Ascending aorta (tissue), 2 donors: Measurements from ENCODE around the gene SHISA2. TPM values are rescaled to one million over a fixed set of nuclear protein-coding genes. Genes with fewer than 3 reads are reported as not detected.

Experiments
- DNase-seq, 2 donors: peaks; one replicate each; pipeline ENCODE4 v3.0.0-alpha.2; 2019; ENCODE audit warnings: low spot score in 2 of 2
- H3K27ac ChIP-seq, 2 donors: fragments of 200-600 bp; sonication (generic); one replicate each; pipeline ENCODE4 v1.5.1; 2016 to 2017; ENCODE audit warnings: mild to moderate bottlenecking in 1 of 2
- H3K27me3 ChIP-seq: fragments of 200-600 bp; sonication (generic); one replicate; pipeline ENCODE4 v1.5.1; 2017
- H3K36me3 ChIP-seq, 2 donors: fragments of 200-600 bp; sonication (generic); one replicate each; pipeline ENCODE4 v1.5.1; 2016
- H3K4me1 ChIP-seq, 2 donors: fragments of 200-600 bp; sonication (generic); one replicate each; pipeline ENCODE4 v1.5.1; 2016 to 2017; ENCODE audit warnings: mild to moderate bottlenecking in 1 of 2
- H3K4me3 ChIP-seq, 2 donors: fragments of 200-600 bp; sonication (generic); one replicate each; pipeline ENCODE4 v1.5.1; 2016 to 2017; ENCODE audit warnings: mild to moderate bottlenecking in 1 of 2
- H3K9me3 ChIP-seq, 2 donors: fragments of 200-600 bp; sonication (generic); one replicate each; pipeline ENCODE4 v1.5.1; 2016
- intact Hi-C: fragments of 100-400 bp; cut with DNase I; formaldehyde crosslinking; loops from one replicate; pipeline ENCODE4 v1.15.1; 2023
- total RNA-seq: library from RNA; depleted of rRNA; stranded (reverse); fragments of >200 nt; gene quantifications from one replicate; pipeline ENCODE4 v1.1.0, GENCODE V29; 2016
- TF ChIP-seq, protein P1 (sequence below), 3 experiments: fragments of 200-600 bp in 2 of 3; fragments of 450-650 bp in 1 of 3; sonication (generic) in 2 of 3; IDR thresholded peaks; one replicate each; pipeline ENCODE4 v1.5.1; 2016 to 2019; ENCODE audit warnings: antibody characterized with exemption in 3 of 3, mild to moderate bottlenecking in 1 of 3, moderate library complexity in 1 of 3

Gene SHISA2
- total RNA-seq, 1 donor from 2014 or later, result not detected

DNA sequence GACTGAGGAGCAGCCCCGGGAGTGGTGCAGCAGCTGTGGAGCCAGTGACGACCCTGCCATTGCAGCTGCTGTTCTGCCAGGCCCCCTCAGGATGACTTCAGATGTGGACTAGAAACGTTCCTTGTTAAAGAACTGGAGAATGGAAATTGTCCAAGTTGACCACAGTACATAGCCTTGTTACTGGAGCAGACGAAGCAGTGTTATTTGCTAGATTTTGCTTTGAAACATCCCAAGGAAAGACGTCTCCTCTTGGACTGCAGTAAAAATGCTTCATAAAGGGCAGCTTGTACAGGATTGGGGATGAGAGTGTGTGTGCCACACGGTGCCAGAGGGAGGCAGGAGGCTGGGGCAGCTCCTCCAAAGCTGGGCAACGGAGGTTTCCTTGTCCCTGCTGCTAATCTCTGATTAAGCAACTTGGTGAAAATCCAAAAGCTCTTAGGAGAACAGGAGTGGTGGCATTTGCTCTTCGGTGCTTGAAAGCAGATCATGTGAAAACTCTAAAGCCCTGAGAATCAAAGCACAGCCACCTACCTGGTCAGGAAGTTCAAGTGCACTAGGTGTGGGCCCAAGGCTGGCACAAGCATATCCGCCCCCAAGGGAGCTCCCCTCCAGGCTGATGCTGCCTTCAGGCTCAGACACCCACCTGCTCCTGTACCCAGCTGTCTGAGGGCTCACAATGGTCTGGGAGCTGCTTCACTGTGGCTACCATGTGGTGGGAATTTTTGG is 34.5 kb downstream of the SHISA2 start:
- Histone ChIP-seq H3K4me1 (no peaks in the 10 kb centered on the region), H3K36me3 (no peaks in the 10 kb centered on the region), H3K4me3 (no peak overlapping the region), H3K27ac (no peak overlapping the region), H3K9me3 (no peaks in the 10 kb centered on the region), H3K27me3 (no peaks in the 10 kb centered on the region)
- DNase-seq, result no peak
- TF ChIP-seq, protein P1, sequence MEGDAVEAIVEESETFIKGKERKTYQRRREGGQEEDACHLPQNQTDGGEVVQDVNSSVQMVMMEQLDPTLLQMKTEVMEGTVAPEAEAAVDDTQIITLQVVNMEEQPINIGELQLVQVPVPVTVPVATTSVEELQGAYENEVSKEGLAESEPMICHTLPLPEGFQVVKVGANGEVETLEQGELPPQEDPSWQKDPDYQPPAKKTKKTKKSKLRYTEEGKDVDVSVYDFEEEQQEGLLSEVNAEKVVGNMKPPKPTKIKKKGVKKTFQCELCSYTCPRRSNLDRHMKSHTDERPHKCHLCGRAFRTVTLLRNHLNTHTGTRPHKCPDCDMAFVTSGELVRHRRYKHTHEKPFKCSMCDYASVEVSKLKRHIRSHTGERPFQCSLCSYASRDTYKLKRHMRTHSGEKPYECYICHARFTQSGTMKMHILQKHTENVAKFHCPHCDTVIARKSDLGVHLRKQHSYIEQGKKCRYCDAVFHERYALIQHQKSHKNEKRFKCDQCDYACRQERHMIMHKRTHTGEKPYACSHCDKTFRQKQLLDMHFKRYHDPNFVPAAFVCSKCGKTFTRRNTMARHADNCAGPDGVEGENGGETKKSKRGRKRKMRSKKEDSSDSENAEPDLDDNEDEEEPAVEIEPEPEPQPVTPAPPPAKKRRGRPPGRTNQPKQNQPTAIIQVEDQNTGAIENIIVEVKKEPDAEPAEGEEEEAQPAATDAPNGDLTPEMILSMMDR (IDR thresholded peaks at IDR 0.05), result no peak
- intact Hi-C loops, result no loop called here

- H3K9me3 ChIP-seq, result no peaks in the 10 kb centered on the region
- no peaks in the 10 kb centered on the region for H3K4me1 ChIP-seq
- H3K27me3 ChIP-seq, result no peaks in the 10 kb centered on the region
- DNase-seq, result no peak
- no peaks in the 10 kb centered on the region for H3K36me3 ChIP-seq
- intact Hi-C loops, result no loop called here
- TF ChIP-seq, protein P1 (IDR thresholded peaks at IDR 0.05), result no peak
- H3K27ac ChIP-seq, result no peak overlapping the region
- no peak overlapping the region for H3K4me3 ChIP-seq
Observed at GRCh38 chr13:26016189-26016588, 35.6 kb downstream of the SHISA2 start.

DNA sequence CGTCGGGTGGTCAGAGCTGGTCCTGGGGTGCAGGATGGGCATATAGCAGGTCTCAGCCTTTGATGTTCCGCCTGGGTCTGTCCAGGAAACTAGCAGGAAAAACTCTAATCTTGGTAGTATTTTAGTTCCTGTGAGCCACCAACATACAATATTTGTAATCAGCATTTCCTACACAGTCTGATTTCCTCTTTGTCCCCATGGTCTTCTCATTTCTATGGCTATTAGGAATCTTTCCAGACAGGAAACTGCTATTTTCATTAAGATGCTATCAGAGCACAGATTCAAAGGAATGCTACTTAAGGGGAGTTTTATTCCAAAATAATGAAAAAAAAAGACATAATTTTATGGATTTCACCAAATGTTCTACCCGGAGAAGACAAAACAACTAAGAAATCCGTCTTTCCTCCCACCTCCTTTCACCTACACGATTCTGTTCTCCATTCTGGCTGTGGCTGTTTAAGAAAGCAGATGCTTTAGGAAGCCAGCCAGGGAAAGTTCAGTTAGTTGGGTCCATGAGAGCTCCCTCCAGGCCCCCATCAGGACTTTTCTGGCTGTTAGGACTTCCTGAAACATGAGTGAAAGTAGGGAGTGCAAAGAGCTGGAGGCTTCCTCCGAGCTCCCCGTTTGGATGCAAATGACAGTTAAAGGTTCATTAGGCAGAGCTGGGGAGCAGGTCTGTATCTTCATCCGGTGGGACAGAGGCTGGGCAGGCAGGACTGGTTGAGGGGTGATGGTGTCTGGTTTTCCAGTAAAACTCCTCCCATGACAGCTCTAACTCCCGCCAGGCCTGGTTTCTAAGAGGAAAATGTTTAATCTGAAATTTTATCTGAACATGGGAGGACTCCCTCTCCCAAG is 36.3 kb downstream of the SHISA2 start:
- Histone ChIP-seq H3K9me3 (no peaks in the 10 kb centered on the region), H3K27ac (no peak overlapping the region), H3K27me3 (no peaks in the 10 kb centered on the region), H3K36me3 (no peaks in the 10 kb centered on the region), H3K4me3 (no peak overlapping the region), H3K4me1 (no peaks in the 10 kb centered on the region)
- intact Hi-C loops, result no loop called here
- DNase-seq, result no peak
- TF ChIP-seq, protein P1 (IDR thresholded peaks at IDR 0.05), result no peak

DNA sequence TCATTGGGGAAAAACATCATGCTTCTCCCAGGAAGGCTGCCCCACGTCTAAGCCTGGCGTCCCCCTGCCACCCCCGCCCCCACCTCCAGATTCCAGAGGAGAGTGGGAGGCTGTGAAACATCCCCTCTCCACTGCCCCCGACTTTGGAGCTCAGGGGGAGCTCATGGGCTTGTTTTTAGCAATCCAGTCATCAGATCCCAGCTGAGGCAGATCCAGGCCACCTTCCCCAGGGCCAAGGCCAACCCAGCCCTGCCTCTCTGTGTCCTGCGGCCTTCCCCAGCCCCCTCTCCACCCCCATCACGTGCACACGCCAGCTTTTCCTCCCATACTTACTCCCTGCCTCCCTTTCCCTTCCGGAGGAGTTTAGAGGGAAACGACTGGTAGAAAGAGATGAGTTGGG is 38.8 kb downstream of the SHISA2 start:
- TF ChIP-seq, protein P1 (IDR thresholded peaks at IDR 0.05), result no peak
- DNase-seq, result no peak
- Histone ChIP-seq H3K4me3 (no peak overlapping the region), H3K27ac (no peak overlapping the region), H3K9me3 (no peaks in the 10 kb centered on the region), H3K36me3 (no peaks in the 10 kb centered on the region), H3K27me3 (no peaks in the 10 kb centered on the region), H3K4me1 (no peaks in the 10 kb centered on the region)
- intact Hi-C loops, result no loop called here

- peak overlapping the region; percentile 27 to 35 for H3K4me3 ChIP-seq
- no peaks in the 10 kb centered on the region for H3K9me3 ChIP-seq
- no peaks in the 10 kb centered on the region for H3K4me1 ChIP-seq
- H3K36me3 ChIP-seq, result no peaks in the 10 kb centered on the region
- no peaks in the 10 kb centered on the region for H3K27me3 ChIP-seq
- no peak for DNase-seq
- TF ChIP-seq, protein P1 (IDR thresholded peaks at IDR 0.05), result no peak
- H3K27ac ChIP-seq, result no peak overlapping the region
- intact Hi-C loops, result no loop called here
Observed at GRCh38 chr13:26011996-26012821, 39.6 kb downstream of the SHISA2 start.
